HepG2 (cell line): ENCODE data around the gene KCNB1. TPM values are rescaled to one million over a fixed set of nuclear protein-coding genes. Genes with fewer than 3 reads are reported as not detected.
A peak's percentile ranks its signal among the peaks of the same experiment; 100 is the strongest.

ENCODE experiments used
- DNMT1 ChIP-seq: sonication (generic); formaldehyde crosslinking; IDR thresholded peaks from 2 replicates; pipeline ENCODE4 v1.5.1; 2020; ENCODE audit warnings: mild to moderate bottlenecking, missing genetic modification reagents
- EZH2 ChIP-seq: conservative IDR thresholded peaks from 2 replicates; pipeline ENCODE4 v1.6.1; 2012; ENCODE audit warnings: mild to moderate bottlenecking, low read depth, low read length, moderate library complexity
- HNRNPH1 ChIP-seq: fragments of 200-400 bp; formaldehyde crosslinking; optimal IDR thresholded peaks from 2 replicates; pipeline ENCODE3; 2017; ENCODE audit warnings: mild to moderate bottlenecking, low read depth, low read length
- KAT8 ChIP-seq: IDR thresholded peaks from 2 replicates; pipeline ENCODE4 v1.6.1; 2016; ENCODE audit warnings: missing genetic modification reagents, missing compliant biosample characterization
- MTF2 ChIP-seq: sonication (generic); formaldehyde crosslinking; IDR thresholded peaks from 2 replicates; pipeline ENCODE4 v1.5.0; 2020; ENCODE audit warnings: missing genetic modification reagents, borderline replicate concordance
- NFKB2 ChIP-seq: sonication (generic); formaldehyde crosslinking; IDR thresholded peaks from 2 replicates; pipeline ENCODE4 v1.4.0; 2020; ENCODE audit warnings: missing genetic modification reagents, borderline replicate concordance
- NKX3-1 ChIP-seq: sonication (generic); formaldehyde crosslinking; IDR thresholded peaks from 2 replicates; pipeline ENCODE4 v1.5.0; 2020; ENCODE audit warnings: missing genetic modification reagents
- SYNCRIP ChIP-seq: fragments of 200-400 bp; formaldehyde crosslinking; IDR thresholded peaks from 2 replicates; pipeline ENCODE4 v1.6.1; 2018; ENCODE audit warnings: mild to moderate bottlenecking, low read depth, low read length; ENCODE audit not compliant: insufficient read depth
- TSC22D2 ChIP-seq: sonication (generic); formaldehyde crosslinking; IDR thresholded peaks from 2 replicates; pipeline ENCODE4 v1.5.1; 2020; ENCODE audit warnings: missing genetic modification reagents, mild to moderate bottlenecking, borderline replicate concordance
- YEATS4 ChIP-seq: sonication (generic); formaldehyde crosslinking; IDR thresholded peaks from 2 replicates; pipeline ENCODE4 v1.4.0; 2020; ENCODE audit warnings: missing genetic modification reagents, borderline replicate concordance
- YY1 ChIP-seq: IDR thresholded peaks from 2 replicates; pipeline ENCODE4 v1.6.1; 2011; ENCODE audit warnings: low read length, low read depth, moderate library complexity, mild to moderate bottlenecking; ENCODE audit not compliant: insufficient read depth, insufficient replicate concordance
- polyA plus RNA-seq, 8 experiments: library from polyadenylated mRNA; depleted of rRNA in 3 of 8; stranded (reverse) in 7 of 8; unstranded in 1 of 8; fragments of >200 nt; fragmentation: Illumina TruSeq in 4 of 8; extraction: Trizol in 4 of 8; gene quantifications; 2 replicates each; pipeline versions ENCODE4 v1.2.1 to v1.2.3, GENCODE V29; 2011 to 2016; ENCODE audit warnings: low read depth in 4 of 8, missing spikeins in 1 of 8, mixed read lengths in 1 of 8; ENCODE audit not compliant: insufficient read depth in 1 of 8
- total RNA-seq, 5 experiments: library from RNA; depleted of rRNA; stranded (reverse); fragments of >200 nt; fragmentation: Illumina TruSeq; extraction: Trizol; gene quantifications; 2 replicates each; pipeline ENCODE4 v1.2.3, GENCODE V29; 2016; ENCODE audit warnings: low read depth in 1 of 5
- TF ChIP-seq, protein P1 (sequence below): sonication (generic); formaldehyde crosslinking; IDR thresholded peaks from 2 replicates; pipeline ENCODE4 v1.4.0; 2020; ENCODE audit warnings: low read depth, missing genetic modification reagents
- TF ChIP-seq, protein P2 (sequence below): sonication (generic); formaldehyde crosslinking; IDR thresholded peaks from 2 replicates; pipeline ENCODE4 v1.5.0; 2020; ENCODE audit warnings: mild to moderate bottlenecking, missing genetic modification reagents
- TF ChIP-seq, protein P3 (sequence below), 2 experiments: fragments of 450-650 bp in 1 of 2; sonication (generic) in 1 of 2; formaldehyde crosslinking; IDR thresholded peaks; 2 replicates each; pipeline versions ENCODE4 v1.5.0 to v1.8.0; 2020 to 2022; ENCODE audit warnings: mild to moderate bottlenecking in 1 of 2, missing genetic modification reagents in 1 of 2

The KCNB1 gene
- total and polyA plus RNA-seq, 2 of the 13 experiments (the other 11 are each of a cell fraction or from before 2014, with no cell fraction given), result 0.02 TPM; not detected in 1

DNA sequence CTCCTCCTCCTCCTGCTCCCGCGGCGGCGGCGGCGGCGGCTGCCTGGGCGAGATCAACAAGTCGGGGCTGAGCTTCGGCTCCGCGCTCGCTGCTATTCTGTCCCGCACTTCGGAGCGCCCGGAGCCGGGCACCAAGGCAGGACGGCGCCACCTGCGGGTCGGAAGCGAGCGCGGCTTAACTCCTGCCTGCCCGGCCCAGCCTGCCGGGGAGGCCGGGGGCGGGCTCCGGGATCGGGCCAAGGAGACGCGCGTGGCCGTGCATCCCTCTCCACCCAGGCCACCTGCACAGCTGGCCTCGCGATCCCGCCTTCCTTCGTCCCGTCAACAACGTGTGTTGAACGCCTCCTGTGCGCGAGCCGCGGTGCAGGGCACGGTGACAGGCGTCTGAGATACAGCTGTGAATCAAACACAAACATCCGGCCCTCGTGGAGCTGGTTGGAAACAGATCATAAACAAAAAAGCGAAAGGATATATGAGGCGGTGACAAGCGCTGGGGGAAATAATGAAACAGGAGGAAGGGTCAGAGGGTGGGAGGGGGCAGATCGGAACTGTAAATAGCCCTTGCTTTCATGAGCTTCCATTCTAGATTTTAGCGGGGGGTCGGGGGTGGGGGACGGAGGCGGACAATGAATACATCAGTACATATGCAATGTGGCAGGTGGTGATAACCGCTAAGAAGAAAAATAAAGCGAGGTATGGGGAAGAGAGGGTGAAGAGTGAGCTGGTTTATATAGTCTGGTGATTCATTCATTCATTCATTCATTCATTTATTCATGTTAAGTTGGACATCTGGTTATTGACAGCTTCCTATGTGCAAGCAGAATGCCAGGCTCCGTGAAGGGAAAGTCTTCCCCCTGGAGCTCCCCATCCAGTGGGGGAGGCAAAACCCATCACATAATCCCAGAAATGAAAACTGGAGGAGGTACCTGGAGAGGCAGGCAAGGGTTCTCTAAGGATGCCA lies 2.0 kb upstream of the KCNB1 start (continued):
- TF ChIP-seq, protein P1, sequence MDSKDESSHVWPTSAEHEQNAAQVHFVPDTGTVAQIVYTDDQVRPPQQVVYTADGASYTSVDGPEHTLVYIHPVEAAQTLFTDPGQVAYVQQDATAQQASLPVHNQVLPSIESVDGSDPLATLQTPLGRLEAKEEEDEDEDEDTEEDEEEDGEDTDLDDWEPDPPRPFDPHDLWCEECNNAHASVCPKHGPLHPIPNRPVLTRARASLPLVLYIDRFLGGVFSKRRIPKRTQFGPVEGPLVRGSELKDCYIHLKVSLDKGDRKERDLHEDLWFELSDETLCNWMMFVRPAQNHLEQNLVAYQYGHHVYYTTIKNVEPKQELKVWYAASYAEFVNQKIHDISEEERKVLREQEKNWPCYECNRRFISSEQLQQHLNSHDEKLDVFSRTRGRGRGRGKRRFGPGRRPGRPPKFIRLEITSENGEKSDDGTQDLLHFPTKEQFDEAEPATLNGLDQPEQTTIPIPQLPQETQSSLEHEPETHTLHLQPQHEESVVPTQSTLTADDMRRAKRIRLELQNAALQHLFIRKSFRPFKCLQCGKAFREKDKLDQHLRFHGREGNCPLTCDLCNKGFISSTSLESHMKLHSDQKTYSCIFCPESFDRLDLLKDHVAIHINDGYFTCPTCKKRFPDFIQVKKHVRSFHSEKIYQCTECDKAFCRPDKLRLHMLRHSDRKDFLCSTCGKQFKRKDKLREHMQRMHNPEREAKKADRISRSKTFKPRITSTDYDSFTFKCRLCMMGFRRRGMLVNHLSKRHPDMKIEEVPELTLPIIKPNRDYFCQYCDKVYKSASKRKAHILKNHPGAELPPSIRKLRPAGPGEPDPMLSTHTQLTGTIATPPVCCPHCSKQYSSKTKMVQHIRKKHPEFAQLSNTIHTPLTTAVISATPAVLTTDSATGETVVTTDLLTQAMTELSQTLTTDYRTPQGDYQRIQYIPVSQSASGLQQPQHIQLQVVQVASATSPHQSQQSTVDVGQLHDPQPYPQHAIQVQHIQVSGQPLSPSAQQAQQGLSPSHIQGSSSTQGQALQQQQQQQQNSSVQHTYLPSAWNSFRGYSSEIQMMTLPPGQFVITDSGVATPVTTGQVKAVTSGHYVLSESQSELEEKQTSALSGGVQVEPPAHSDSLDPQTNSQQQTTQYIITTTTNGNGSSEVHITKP (CRISPR knock-in tag), result peak; percentile 46; the same call in 1 of the 2 replicates
- TF ChIP-seq, protein P2, sequence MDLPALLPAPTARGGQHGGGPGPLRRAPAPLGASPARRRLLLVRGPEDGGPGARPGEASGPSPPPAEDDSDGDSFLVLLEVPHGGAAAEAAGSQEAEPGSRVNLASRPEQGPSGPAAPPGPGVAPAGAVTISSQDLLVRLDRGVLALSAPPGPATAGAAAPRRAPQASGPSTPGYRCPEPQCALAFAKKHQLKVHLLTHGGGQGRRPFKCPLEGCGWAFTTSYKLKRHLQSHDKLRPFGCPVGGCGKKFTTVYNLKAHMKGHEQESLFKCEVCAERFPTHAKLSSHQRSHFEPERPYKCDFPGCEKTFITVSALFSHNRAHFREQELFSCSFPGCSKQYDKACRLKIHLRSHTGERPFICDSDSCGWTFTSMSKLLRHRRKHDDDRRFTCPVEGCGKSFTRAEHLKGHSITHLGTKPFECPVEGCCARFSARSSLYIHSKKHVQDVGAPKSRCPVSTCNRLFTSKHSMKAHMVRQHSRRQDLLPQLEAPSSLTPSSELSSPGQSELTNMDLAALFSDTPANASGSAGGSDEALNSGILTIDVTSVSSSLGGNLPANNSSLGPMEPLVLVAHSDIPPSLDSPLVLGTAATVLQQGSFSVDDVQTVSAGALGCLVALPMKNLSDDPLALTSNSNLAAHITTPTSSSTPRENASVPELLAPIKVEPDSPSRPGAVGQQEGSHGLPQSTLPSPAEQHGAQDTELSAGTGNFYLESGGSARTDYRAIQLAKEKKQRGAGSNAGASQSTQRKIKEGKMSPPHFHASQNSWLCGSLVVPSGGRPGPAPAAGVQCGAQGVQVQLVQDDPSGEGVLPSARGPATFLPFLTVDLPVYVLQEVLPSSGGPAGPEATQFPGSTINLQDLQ, result no peak
- TF ChIP-seq HNRNPH1 (no peak), YEATS4 (peak; percentile 19; the same call in 1 of the 2 replicates), SYNCRIP (no peak), DNMT1 (CRISPR knock-in tag) (no peak; the same call in 1 of the 2 replicates), EZH2 (no peak), MTF2 (CRISPR knock-in tag) (peak; percentile 100), NKX3-1 (CRISPR knock-in tag) (no peak), NFKB2 (CRISPR knock-in tag) (peak; percentile 89), TSC22D2 (peak; percentile 89; the same call in 1 of the 2 replicates), KAT8 (CRISPR knock-in tag) (peak; percentile 45; the same call in 1 of the 2 replicates), YY1 (peak; percentile 67)
- TF ChIP-seq, protein P3, sequence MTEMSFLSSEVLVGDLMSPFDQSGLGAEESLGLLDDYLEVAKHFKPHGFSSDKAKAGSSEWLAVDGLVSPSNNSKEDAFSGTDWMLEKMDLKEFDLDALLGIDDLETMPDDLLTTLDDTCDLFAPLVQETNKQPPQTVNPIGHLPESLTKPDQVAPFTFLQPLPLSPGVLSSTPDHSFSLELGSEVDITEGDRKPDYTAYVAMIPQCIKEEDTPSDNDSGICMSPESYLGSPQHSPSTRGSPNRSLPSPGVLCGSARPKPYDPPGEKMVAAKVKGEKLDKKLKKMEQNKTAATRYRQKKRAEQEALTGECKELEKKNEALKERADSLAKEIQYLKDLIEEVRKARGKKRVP (CRISPR knock-in tag; IDR thresholded peaks at IDR 0.05), result no peak; a peak in 1 of 4 replicates
